ENCODE data around the gene ACTR5.

DNA sequence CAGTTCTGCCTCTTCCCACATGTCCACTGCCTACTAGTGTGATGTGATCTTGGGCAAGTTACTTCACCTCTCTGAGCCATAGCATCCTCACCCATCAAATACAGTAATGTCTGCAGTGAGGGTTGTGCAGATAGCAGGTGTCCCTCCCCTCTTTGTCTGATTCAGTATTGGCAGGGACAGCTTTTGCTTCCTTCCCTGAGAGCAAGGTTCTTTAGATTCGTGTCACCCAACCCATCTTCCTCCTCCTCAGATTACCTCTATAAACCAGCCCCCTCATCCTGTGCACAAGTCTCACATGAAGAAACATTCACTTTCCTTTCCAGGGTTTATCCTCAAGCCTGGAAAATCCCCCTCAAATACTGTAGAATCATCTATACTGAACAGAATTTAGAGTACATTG, 15.4 kb downstream of the ACTR5 start:
- TF ChIP-seq CTCF (IDR thresholded peaks at IDR 0.05) (no peak), POLR2A (IDR thresholded peaks at IDR 0.05) (no peak), POLR2AphosphoS5 (IDR thresholded peaks at IDR 0.05) (no peak)
